ENCODE measurements around the gene CLCA1.

DNA sequence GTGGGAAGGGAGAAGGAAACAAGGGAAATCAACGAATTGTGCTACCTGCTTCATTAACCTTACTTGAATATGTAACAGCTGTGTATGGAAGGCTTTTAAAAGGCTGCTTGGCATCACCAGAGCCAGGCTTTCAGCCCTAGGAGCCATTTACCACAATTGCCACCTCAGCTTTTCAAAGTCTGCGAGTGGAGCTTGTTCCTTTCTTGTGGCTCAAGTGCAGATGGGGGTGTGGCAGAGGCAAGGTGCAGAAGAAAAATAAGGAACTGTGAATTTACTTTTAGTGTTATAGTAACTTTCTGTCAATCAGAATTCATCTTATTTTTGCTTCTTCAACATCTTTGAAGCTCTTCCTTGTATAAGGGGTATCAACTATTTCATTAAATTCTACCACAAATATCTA, 27.1 kb upstream of the CLCA1 start:
- TF ChIP-seq, protein P1, sequence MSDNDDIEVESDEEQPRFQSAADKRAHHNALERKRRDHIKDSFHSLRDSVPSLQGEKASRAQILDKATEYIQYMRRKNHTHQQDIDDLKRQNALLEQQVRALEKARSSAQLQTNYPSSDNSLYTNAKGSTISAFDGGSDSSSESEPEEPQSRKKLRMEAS (IDR thresholded peaks at IDR 0.05) = no peak
- TF ChIP-seq, protein P2, sequence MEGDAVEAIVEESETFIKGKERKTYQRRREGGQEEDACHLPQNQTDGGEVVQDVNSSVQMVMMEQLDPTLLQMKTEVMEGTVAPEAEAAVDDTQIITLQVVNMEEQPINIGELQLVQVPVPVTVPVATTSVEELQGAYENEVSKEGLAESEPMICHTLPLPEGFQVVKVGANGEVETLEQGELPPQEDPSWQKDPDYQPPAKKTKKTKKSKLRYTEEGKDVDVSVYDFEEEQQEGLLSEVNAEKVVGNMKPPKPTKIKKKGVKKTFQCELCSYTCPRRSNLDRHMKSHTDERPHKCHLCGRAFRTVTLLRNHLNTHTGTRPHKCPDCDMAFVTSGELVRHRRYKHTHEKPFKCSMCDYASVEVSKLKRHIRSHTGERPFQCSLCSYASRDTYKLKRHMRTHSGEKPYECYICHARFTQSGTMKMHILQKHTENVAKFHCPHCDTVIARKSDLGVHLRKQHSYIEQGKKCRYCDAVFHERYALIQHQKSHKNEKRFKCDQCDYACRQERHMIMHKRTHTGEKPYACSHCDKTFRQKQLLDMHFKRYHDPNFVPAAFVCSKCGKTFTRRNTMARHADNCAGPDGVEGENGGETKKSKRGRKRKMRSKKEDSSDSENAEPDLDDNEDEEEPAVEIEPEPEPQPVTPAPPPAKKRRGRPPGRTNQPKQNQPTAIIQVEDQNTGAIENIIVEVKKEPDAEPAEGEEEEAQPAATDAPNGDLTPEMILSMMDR (IDR thresholded peaks at IDR 0.05) = no peak
- TF ChIP-seq CEBPB (IDR thresholded peaks at IDR 0.05) (no peak), SMC3 (IDR thresholded peaks at IDR 0.05) (no peak), CHD2 (IDR thresholded peaks at IDR 0.05; ENCODE audit: low read length, partially characterized antibody) (no peak), POLR2A (IDR thresholded peaks at IDR 0.05; ENCODE audit: low read length) (no peak), RAD21 (conservative IDR thresholded peaks at IDR 0.05 in 1 of 2, IDR thresholded peaks at IDR 0.05 in 1 of 2) (no peak), BHLHE40 (IDR thresholded peaks at IDR 0.05; ENCODE audit: low read depth, low read length) (no peak), FOSL2 (IDR thresholded peaks at IDR 0.05) (no peak), FOSL2 (CRISPR knock-in tag; IDR thresholded peaks at IDR 0.05) (no peak), RARB (CRISPR knock-in tag; IDR thresholded peaks at IDR 0.05) (no peak), HOXA7 (CRISPR knock-in tag; IDR thresholded peaks at IDR 0.05) (no peak), POLR2AphosphoS2 (conservative IDR thresholded peaks at IDR 0.05; ENCODE audit: low read length) (no peak)

Data from A549 (cell line).